Ecto neural progenitor cell (in vitro differentiated cells): Measurements from ENCODE around the gene CNNM4.
"Not testable (repeated sequence)": the region's sequence is repeated elsewhere in the genome, so short reads cannot be mapped to it uniquely, and the experiment has no call there.

Experiments
- DNase-seq: peaks from one replicate; pipeline ENCODE4 v3.0.0-alpha.2; 2018; ENCODE audit warnings: low spot score

Gene CNNM4

DNA sequence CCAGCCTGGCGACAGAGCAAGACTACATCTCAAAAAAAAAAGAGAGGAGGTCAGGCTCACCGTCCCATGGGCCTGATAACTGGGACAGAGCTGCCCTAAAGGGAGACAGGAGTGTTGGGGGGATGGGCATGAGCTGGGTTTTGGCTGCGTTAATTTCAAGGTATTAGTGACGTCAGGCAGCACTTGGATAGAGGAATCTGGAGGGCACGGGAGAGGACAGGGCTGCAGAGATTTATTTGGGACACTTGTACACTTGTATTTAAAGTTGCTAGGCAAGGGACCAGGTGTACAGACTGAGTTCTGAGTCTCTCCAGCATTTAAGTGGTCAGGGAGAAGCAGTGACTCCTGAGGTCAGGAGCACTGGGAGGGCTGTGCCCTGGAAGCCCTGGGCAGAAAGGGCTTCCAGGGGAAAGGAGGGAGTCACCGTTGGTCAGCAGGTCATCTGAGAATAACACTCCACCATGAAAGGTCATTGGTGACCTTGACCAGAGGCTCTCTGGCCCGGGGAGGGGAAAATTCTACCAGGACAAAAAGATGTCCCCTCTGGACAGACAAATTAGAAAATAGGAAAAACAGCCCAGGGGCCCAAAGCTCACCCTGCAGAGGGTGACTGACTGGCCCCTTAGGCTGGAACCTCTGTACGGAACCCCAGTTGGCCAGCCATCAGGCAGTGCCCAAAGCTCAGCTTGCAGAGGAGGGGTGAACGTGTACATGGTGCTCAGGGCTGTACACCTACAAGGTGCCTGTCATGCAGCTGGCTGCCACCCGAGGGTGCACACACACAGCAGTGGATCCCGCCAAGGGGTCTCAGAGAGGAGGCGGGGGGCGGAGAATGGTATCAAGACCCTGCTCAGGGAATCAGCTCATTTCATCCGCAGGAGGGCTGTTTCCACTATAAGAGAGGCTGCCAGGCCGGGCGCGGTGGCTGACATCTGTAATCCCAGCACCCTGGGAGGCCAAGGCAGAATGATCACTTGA lies 32.4 kb downstream of the CNNM4 start:
- no peak for DNase-seq

DNA sequence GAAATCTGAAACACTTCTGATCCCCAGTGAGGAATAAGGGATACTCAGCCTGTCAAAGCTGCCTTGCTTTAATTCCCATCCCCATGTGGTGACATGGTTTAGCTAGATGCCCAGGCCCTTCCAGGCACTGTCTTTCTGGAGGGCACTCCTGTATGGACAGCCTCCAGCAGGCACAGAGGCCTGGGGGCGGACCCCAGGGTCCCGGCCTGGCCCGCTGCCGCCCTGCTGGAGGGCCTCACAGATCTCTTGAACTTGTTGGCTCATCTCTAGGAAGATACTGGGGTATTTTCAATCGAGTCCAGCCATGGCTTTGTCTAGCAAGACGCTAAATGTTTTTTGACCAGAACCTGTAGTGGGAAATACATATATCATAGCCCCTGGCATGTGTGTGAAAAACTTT lies 34.4 kb downstream of the CNNM4 start:
- no peak for DNase-seq

DNA sequence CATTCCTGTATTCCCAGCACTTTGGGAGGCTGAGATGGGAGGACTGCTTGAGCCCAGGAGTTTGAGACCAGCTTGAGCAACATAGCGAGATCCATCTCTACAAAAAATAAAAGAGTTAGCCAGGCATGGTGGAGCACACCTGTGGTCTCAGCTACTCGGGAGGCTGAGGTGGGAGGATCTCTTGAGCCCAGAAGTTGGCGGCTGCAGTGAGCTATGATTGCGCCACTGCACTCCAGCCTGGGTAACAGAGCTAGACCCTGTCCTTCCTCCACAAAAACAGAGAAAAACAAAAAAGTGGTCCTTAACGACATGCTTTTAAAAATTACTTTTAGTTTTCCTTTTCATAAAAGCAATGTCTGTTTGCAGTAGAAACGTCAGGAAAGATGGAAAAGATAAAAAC lies 35.8 kb downstream of the CNNM4 start:
- not testable (repeated sequence) for DNase-seq

DNA sequence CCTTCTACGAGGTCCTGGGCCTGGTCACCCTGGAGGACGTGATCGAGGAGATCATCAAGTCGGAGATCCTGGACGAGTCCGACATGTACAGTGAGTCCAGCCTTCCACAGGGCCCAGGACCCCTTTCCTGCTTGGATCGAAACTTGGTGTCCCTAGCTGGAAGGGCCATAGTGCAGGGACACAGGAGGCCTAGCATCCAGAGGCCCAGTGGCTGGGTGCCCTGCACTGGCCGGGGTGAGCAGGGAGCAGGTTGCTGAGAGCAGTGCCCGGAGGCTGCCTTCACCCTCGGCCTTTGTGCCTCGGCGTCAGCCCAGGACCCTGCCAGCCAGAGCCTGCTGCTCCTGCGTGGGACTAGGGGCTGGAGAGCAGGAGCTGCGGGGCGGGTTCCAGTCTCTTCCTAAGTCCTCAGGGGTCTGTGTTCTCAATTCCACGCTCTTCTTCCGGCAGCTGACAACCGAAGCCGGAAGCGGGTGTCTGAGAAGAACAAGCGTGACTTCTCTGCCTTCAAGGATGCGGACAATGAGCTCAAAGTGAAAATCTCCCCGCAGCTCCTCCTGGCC lies 36.4 kb downstream of the CNNM4 start:
- no peak for DNase-seq

DNA sequence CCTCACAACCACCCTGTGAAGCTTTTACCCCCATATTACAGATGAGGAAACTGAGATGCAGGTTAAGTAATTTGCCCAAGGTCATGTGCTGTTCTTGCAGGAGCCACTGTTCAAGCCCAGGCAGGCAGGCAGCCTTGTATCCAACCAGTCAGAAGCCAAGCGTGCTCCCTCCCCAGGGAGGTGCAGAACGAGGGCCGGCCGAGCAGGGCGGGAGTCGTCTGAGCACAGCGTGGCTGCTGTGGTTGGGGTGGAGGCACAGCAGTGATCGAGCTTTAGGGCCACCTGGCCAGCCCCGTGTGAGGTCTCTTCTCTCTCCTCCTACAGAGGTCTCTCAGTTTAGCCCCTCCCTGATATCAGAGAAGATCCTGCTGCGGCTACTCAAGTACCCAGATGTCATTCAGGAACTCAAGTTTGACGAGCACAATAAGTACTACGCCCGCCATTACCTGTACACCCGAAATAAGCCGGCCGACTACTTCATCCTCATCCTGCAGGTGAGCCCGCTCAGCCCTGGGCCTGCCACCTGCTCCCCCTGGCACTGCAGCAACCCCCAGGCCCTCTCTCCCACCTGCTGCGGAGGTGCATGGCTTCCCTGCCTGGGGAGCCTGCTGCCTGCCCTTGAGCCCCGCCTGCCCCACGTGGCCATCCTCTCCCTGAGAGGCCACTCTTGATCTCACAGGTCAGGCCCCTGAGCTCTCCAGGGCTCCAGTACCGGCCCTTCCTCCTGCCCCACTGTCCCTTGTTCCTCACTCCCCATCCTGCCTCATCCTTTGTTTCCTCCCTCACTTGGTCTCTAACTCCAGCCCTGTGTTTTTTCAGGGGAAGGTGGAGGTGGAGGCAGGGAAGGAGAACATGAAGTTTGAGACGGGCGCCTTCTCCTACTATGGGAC lies 38.3 kb downstream of the CNNM4 start:
- DNase-seq = no peak

DNA sequence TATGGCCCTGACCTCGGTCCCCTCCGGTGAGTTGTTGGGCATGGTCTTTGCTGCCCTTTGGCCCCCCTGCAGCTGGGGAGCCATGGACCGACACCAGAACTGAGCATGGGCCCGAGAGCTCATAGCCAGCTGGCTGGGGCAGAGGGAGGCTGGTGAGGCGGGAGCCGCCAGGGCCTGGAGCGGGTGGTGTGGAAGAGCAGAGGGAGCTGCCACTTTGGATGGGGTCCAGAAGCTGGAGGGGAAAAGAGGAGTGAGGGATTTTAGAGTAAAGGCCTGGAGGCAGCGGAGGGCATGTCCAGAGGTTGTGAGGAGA lies 38.9 kb downstream of the CNNM4 start:
- no peak for DNase-seq

DNA sequence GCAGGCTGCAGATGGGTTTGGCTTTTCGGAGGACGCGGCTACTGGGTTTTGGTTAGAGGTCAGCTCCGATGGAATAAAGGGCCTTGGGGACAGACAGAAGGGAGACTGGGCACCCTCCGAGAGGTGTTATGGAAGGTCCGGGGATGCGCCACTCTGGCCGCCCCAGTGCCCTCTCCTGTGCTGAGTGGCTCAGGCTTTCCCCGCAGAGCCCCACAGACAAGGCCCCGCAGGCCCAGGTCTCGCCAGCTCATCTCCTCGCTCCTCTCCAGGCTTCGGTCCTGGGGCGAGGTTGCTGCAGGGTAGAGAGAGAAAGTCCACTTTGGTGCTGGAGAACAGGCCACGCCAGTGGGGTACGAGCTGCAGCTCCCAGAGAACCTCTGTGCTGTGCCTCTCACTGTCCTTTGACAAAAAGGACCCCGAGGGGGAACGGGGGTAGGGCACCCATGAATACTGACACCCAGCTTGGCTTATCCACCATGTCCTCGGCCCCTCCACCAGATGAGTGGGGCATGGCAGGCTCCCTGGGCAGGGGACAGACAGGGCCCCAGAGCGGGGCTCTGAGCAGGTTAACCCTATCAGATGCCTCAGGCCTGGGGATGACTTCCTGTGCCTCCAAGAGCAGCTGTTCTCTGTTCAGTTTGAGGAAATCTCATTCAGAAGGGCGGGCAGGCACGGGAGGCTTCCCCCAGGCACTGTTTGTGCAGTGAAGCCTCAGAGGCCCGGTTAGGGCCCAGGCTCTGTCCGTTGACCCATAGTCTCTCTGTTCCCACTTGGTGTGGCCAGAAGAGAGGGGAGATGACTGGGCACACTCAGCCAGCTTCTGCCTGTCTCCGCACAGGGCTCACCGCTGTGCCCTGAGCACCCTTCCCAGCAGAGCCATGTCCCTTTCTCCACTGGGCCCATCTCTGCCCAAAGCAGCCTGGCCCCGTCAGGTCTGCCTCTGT lies 39.6 kb downstream of the CNNM4 start:
- no peak for DNase-seq

DNA sequence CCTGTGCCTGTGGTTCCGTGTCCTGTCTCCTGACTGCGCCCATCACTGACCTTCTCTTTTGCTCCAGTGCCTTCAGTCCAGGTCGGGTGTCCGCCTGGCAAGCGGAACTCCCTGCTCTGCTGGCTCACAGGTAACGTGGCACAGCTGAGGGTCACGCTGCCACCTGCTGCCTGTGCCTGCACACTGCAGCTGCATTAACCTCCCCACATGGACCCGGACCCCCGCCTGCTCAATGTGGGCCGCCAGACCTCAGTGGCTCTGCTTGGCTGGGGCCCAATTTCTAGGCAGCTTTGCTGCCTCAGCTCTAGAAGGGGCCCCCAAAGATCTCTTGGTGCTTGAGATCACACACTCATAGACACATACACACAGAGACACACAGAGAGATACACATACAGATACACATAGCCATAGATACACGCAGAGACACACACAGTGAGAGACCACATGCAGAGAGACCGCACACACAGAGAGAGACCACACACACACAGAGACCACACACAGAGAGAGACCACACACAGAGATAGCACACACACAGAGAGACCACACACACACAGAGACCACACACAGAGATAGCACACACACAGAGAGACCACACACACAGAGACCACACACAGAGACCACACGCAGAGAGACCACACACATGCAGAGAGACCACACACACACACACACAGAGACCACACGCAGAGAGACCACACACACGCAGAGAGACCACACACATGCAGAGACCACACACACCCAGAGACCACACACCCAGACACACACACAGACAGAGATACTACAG lies 40.5 kb downstream of the CNNM4 start:
- peak; percentile 79 for DNase-seq

DNA sequence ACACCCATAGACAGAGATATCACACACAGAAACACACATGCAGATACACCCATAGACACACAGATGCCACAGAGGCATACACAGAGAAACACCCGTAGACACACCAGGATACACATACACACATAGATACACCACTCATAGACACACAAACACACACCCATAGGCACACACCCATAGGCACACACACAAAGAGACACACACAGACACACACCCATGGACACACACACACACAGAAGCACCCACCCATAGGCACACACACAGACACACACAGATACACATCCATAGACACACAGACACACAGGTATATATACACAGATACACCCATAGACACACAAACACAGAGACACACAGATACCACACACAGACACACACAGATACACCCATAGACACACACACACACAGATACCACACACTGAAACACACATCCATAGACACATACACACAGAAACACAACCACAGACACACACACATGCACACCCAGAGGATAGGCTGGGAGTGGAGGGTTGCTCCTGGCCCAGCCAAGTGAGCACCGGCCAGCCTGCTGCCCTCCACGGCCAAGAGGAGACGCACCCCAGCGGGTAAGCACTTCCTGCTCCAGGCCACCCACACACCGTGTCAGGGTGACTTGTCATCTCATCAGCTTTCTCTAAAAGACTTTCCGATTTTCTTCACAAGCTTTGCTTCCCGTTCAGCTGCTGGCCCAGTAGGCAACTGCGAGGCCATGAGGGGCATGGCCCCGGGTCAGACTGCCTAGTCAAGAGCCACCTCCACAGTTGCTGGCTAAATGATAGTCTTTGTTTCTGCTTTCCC lies 41.3 kb downstream of the CNNM4 start:
- DNase-seq = no peak

DNA sequence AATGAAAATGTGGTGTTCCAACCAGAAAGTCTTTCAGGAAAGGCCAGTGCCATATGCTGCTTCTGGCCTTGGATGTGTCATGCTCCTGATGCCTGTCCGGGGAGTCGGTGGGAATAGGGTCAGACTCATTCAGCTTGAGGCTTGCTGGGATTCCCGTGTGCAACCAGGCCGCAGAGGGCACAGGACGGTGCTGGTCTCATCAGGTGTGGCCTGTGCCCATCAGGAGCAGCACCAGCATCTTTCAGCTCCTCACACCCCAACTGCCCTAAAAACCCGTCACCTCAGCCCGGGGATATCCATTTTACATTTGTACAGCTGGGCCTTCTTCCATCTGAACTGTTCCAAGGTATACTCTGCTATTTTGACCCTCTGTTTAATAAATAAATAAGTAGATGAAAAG lies 42.0 kb downstream of the CNNM4 start:
- DNase-seq = no peak

DNA sequence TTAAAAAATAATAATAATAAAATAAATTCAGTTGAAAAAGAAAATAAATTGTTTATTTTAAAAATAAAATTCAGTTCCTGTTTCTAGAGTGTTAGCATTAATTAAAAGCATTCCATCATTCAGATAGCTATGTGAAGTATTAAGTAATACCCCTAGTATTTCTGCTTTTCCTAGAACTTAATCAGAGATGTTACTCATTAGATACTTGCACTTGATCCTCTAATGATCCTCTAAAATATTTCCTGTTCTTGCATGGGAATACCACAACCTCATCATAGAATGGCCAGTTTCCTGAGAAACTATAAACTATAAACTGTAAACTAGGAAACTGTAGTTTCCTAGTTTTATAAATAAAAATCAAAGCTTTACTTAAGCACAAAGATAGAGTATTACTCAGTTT lies 44.3 kb downstream of the CNNM4 start:
- DNase-seq = no peak

DNA sequence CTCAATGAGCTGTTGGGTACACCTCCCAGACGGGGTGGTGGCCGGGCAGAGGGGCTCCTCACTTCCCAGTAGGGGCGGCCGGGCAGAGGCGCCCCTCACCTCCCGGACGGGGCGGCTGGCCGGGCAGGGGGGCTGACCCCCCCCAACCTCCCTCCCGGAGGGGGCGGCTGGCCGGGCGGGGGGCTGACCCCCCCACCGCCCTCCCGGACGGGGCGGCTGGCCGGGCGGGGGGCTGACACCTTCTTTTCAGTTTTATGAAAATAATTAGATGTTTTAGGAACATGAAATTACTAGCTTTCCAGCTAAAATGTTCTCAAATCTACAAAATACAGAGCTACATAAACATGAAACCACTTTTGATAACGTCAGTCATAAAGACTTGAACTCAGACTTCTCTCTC lies 45.2 kb downstream of the CNNM4 start:
- DNase-seq = not testable (repeated sequence)

DNA sequence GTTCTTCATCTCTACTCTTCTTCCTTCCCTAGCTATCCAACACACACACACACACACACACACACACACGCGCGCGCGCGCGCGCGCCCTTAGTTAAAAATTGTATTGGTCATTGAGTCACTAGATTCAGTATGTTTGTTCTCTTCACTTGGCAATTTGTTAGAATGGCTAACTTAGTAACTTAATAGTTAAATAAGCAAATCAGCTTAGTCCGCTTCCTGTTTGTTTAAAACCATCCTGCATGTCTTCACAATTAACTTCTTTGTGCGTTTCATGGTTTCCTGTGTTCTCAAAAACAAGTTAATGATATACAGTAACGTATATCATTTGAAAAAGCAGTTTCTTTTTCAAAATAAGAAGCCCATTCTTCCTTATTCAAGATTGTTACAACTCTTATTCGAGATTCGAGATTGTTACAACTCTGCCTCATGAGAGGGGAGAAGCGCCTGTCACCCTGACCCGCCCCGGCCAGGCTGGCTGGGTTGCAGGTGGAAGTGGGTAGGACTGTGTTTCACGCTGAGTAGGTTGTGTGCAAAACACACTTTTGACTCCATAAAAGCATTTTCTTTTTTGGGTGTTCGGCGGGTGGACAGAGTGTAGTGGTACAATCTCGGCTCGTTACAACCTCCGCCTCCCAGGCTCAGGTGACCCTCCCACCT lies 45.9 kb downstream of the CNNM4 start:
- no peak for DNase-seq

DNA sequence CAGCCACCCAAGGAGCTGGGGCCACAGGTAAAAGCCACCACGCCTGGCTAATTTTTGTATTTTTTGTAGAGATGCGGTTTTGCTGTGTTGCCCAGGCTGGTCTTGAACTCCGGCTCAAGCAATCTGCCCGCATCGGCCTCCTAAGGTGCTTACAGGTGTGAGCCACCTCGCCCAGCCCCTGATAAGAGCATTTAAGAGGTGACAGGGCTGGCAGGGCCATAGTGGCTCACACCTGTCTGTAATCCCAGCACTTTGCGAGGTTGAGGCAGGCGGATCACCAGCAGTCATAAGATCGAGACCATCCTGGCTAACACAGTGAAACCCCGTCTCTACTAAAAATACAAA lies 46.4 kb downstream of the CNNM4 start:
- DNase-seq = no peak

DNA sequence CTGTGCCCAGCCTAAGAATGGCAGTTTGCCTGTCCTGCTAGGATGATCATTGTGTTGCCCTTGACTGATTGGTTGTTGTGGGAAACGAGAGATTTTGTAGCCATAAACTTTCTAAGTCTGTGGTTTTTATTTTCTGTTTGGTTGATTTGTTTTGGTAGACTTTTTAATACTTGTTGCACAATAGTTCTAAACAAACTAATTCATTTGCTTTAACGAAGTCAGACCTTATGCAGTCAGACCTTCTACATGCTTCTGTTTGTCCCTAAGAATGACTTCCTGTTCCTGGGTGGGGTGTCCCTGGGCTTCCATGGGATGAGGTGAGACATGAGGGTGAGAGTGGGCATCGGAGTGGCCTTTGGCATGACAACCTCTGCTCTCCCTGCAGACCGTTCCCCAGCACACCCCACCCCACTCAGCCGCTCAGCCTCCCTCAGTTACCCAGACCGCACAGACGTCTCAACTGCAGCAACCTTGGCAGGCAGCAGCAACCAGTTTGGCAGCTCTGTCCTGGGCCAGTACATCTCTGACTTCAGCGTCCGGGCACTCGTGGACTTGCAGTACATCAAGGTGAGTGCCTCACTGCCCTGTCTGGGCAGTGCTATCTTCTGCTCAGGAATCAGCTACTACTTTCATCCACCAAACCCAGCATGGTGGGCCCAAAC lies 47.6 kb downstream of the CNNM4 start:
- DNase-seq = no peak

DNA sequence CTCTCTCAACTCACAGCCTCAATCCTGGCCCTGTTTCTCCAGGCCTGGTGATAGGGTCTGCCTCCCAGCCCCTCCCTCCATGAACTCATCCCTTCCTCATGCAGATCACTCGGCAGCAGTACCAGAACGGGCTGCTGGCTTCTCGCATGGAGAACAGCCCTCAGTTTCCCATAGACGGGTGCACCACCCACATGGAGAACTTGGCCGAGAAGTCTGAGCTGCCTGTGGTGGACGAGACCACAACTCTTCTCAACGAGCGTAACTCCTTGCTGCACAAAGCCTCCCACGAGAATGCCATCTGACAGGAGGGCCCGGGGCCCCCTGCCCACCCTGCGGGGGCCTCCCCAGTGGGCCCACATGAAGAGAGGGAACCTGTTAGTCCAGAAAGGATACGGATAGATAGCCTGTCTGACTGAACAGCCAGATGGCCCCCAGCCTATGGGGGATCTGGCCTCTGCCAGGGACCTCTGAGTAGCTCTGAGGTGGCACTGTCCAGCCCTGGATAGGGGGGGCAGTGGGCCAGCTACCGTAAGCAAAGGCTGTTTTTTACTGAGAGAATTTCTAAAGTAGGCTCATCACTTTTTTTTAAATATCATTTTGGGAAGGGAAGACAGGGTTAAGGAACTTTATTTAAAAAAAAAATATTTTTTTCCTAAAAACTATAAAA lies 48.6 kb downstream of the CNNM4 start:
- DNase-seq = no peak

DNA sequence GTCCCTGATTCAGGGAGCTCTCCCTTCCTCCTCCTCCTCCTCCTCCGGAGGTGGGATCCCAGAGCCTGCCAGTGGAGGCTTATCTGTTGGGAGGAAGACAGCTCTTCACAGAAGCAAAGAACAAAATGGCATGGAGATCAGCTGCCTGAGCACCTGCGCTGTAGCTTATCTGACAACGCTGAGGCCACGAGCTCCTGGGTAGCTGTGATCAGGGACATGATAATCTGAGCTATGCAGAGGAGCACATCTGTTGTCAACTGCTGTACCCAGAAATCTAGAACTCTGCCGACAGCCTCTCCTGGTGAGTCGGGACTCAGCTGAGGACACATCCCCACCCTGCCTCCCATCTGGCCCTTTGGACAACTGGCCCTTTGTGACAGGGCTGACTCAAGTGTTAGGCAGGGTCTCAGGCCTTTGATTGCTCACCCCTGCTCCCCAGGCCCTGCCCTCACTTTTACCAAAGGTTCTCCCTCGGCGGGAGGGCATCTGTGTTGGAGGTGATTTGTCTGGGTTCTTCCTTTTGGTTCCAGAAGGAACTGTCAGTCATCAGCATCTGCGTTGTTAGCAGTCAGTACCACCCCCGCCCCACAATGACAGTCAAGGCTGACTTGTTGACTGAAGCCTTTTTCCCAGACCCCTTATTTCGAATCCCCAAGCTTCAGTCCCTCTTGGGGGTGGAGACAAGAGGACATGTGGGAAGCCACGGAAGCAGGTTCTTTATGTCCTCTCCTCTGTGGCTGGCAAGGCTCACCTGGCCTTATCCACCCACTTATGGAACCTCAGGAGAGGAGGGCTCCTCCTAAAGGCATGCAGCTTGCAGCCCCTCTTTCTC lies 49.5 kb downstream of the CNNM4 start:
- no peak for DNase-seq

DNA sequence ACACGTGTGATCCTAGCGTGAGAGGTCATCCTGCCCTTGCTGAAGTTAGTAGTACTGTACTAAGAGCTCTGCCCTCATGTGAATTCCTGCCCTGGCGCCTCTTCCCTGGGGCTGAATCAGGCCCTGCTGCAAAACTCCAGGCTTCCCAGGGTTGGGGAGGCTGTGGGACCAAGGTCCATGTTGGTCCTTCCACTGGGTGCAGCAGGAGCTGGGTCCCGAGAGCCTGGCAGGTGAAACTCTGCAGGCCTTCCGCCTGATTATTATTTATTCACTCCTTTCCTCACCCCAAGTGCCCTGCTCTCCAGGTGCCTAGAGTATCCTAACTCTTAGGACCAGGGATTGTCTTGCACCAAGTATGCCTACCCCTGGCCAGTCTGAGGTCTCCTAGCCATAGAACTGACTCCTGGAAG lies 50.1 kb downstream of the CNNM4 start:
- no peak for DNase-seq
